ENCODE measurements around the gene THOC6. TPM values are rescaled to one million over a fixed set of nuclear protein-coding genes. Genes with fewer than 3 reads are reported as not detected.

The THOC6 gene
- total and polyA plus RNA-seq, 9 donors: 3.5 to 21.0 (median 15.2) TPM

DNA sequence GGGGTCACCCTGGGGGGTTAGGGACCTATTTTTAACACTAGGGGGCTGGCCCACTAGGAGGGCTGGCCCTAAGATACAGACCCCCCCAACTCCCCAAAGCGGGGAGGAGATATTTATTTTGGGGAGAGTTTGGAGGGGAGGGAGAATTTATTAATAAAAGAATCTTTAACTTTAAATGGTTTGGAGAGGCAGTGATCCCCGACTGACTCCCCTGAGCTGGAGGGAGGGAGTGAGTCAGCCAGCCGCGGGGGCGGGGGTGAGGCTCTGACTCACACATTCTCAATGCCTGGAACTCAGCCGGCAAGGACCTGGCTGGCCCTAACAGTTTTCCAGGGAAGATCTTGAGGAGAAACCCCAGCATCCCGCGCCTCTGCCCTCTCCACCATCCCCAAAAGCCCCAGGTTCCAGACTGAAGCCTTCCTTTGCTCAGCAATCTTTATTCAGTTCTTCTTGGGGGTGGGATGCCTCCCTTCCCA is 1.6 kb upstream of the THOC6 start:
- WGBS, 3 donors: 1 to 2% (median 2%) methylated on average over 8 of the region's 8 CpGs

DNA sequence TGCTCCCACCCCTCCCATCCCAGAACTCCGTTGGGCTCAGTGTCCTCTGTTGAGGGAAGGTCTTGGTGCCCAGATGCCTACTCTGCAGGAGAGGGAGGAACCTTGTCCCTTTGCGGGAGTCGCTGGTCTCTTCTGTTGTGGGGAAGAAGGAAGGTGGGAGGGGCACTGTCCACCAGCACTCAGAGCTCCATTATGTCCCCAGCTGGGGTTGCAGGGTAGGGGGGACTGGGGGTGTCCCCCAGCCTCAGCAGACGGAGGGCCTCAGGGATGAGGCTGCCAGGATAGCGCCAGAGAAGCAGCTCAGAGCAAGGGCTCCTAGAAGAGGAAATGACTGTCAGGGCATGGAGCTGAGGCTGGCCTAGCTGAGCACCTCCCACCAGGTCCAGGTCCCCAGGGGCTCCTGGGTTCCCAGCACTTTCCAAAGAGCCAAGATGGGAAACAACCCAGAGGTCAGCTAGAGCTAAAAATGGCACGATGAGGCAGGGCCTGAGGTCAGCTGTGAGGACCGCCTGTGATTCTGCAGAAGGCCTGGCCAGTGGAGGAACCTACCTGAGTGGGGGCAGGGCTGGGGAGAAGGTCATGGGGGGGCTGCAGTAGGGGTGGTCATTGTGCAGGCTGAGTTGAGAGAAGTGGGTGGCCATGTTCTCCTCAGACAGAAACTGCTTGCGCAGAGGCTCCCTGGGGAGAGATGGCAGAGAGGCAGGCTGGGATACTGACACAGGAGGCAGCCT is 986 bp upstream of the THOC6 start:
- DNase-seq: peak in 1 of 5 donors; percentile 53
- Histone ChIP-seq H3K27me3 (no peaks in the 10 kb centered on the region), H3K4me1 (ENCODE audit: insufficient read depth) (peaks cover 21% of the 10 kb centered on the region), H3K4me3 (peak overlapping the region; percentile 76), H3K9me3 (no peaks in the 10 kb centered on the region), H3K27ac (peak overlapping the region; percentile 91 to 92), H3K36me3 (no peaks in the 10 kb centered on the region)
- TF ChIP-seq EP300 (IDR thresholded peaks at IDR 0.05): no peak
- TF ChIP-seq, protein P1, sequence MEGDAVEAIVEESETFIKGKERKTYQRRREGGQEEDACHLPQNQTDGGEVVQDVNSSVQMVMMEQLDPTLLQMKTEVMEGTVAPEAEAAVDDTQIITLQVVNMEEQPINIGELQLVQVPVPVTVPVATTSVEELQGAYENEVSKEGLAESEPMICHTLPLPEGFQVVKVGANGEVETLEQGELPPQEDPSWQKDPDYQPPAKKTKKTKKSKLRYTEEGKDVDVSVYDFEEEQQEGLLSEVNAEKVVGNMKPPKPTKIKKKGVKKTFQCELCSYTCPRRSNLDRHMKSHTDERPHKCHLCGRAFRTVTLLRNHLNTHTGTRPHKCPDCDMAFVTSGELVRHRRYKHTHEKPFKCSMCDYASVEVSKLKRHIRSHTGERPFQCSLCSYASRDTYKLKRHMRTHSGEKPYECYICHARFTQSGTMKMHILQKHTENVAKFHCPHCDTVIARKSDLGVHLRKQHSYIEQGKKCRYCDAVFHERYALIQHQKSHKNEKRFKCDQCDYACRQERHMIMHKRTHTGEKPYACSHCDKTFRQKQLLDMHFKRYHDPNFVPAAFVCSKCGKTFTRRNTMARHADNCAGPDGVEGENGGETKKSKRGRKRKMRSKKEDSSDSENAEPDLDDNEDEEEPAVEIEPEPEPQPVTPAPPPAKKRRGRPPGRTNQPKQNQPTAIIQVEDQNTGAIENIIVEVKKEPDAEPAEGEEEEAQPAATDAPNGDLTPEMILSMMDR (IDR thresholded peaks at IDR 0.05): no peak
- TF ChIP-seq POLR2A (IDR thresholded peaks at IDR 0.05): no peak
- intact Hi-C loops (cut with DNase I): loop anchor here in 1 of 4 donors (10.0 kb wide), 1 partner anchor 262 kb away; the partner anchor contains the start of gene ZNF263
- WGBS, 3 donors: 12 to 26% (median 20%) methylated on average over 8 of the region's 8 CpGs

More for the DNA sequence above, 1.6 kb upstream of the THOC6 start:
- no peaks in the 10 kb centered on the region for H3K9me3 ChIP-seq
- intact Hi-C loops (cut with DNase I): loop anchor here in 1 of 4 donors (10.0 kb wide), 1 partner anchor 263 kb away; the partner anchor contains the start of gene ZNF263
- no peaks in the 10 kb centered on the region for H3K27me3 ChIP-seq
- peaks cover 21% of the 10 kb centered on the region for H3K4me1 ChIP-seq (ENCODE audit: insufficient read depth)
- no peaks in the 10 kb centered on the region for H3K36me3 ChIP-seq
- peak overlapping the region; percentile 91 to 92 for H3K27ac ChIP-seq
- peak; percentile 90 to 95 (median 91) for DNase-seq
- TF ChIP-seq EP300 (IDR thresholded peaks at IDR 0.05): peak; percentile 62
- TF ChIP-seq, protein P1 (IDR thresholded peaks at IDR 0.05): no peak
- H3K4me3 ChIP-seq: no peak overlapping the region

DNA sequence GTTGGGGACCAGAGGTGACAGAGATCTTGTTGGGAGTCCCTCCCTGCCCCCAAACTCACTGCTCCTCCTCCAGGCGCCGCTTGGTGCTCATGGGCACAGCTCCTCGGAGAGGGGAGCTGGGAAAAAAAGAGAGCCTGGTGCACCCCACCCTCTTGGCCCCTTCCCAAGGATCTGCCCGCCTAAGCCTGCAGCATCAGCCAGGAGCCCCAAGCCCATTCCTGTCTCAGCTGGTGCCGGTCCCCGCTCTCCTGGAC is 493 bp upstream of the THOC6 start:
- 9 to 19% (median 10%) methylated on average over 6 of the region's 6 CpGs for WGBS, 3 donors

More for the DNA sequence above, 493 bp upstream of the THOC6 start:
- H3K9me3 ChIP-seq: no peaks in the 10 kb centered on the region
- H3K4me3 ChIP-seq: peak overlapping the region; percentile 76
- DNase-seq: peak in 2 of 5 donors; percentile 58 to 60
- intact Hi-C loops (cut with DNase I): loop anchor here in 1 of 4 donors (10.0 kb wide), 1 partner anchor 261 kb away; the partner anchor contains the start of gene ZNF263
- TF ChIP-seq, protein P1 (IDR thresholded peaks at IDR 0.05): no peak
- no peak for TF ChIP-seq POLR2A (IDR thresholded peaks at IDR 0.05)
- no peak for TF ChIP-seq EP300 (IDR thresholded peaks at IDR 0.05)
- no peaks in the 10 kb centered on the region for H3K27me3 ChIP-seq
- no peaks in the 10 kb centered on the region for H3K36me3 ChIP-seq
- H3K27ac ChIP-seq: peak overlapping the region; percentile 91 to 92
- peaks cover 21% of the 10 kb centered on the region for H3K4me1 ChIP-seq (ENCODE audit: insufficient read depth)

Data from ovary (tissue), 9 donors.